Loucy (cell line): Measurements from ENCODE around the gene SLC2A4RG.

ENCODE experiments used
- H2AFZ ChIP-seq: fragments of 200-600 bp; sonication (generic); 2 replicates; pipeline ENCODE4 v1.6.0; 2016; ENCODE audit warnings: antibody characterized with exemption, mild to moderate bottlenecking, low read length, moderate library complexity
- H3F3A ChIP-seq: fragments of 200-600 bp; 2 replicates; pipeline ENCODE4 v1.6.0; 2016; ENCODE audit warnings: antibody characterized with exemption, low read depth, mild to moderate bottlenecking
- H3K27me3 ChIP-seq: fragments of 200-600 bp; sonication (generic); 2 replicates; pipeline ENCODE4 v1.6.1; 2014; ENCODE audit warnings: low read length, mild to moderate bottlenecking; ENCODE audit not compliant: insufficient read depth, poor library complexity, severe bottlenecking
- H3K36me3 ChIP-seq: fragments of 200-600 bp; sonication (generic); 2 replicates; pipeline ENCODE4 v1.6.1; 2016; ENCODE audit warnings: low read length; ENCODE audit not compliant: insufficient read depth
- H3K4me1 ChIP-seq: fragments of 200-600 bp; sonication (generic); 2 replicates; pipeline ENCODE4 v1.5.1; 2014; ENCODE audit warnings: low read length, mild to moderate bottlenecking; ENCODE audit not compliant: insufficient read depth, poor library complexity, severe bottlenecking
- H3K4me2 ChIP-seq: fragments of 200-600 bp; sonication (generic); 2 replicates; pipeline ENCODE4 v1.6.0; 2014; ENCODE audit warnings: antibody characterized with exemption, low read length, low read depth, mild to moderate bottlenecking; ENCODE audit not compliant: poor library complexity, severe bottlenecking
- H3K4me3 ChIP-seq: fragments of 200-600 bp; sonication (generic); 2 replicates; pipeline ENCODE4 v1.5.1; 2014; ENCODE audit warnings: low read length, mild to moderate bottlenecking, mixed read lengths; ENCODE audit not compliant: poor library complexity, severe bottlenecking
- H3K79me2 ChIP-seq: fragments of 200-600 bp; sonication (generic); 2 replicates; pipeline ENCODE4 v1.6.1; 2014; ENCODE audit warnings: low read length; ENCODE audit not compliant: insufficient read depth
- H3K9ac ChIP-seq: fragments of 200-600 bp; sonication (generic); 2 replicates; pipeline ENCODE4 v1.6.0; 2014; ENCODE audit warnings: mild to moderate bottlenecking, low read depth, low read length, moderate library complexity; ENCODE audit not compliant: poor library complexity, severe bottlenecking
- H3K9me2 ChIP-seq: fragments of 200-600 bp; sonication (generic); replicated peaks from 2 replicates; pipeline ENCODE4 v1.6.1; 2016; ENCODE audit warnings: low read depth, low read length, mixed read lengths
- H3K9me3 ChIP-seq: fragments of 200-600 bp; sonication (generic); 2 replicates; pipeline ENCODE4 v1.6.1; 2014; ENCODE audit warnings: mild to moderate bottlenecking, antibody characterized with exemption, low read length, low read depth; ENCODE audit not compliant: insufficient read depth
- H4K20me1 ChIP-seq: fragments of 200-600 bp; sonication (generic); 2 replicates; pipeline ENCODE4 v1.6.0; 2014; ENCODE audit warnings: antibody characterized with exemption, low read length, mild to moderate bottlenecking; ENCODE audit not compliant: insufficient read depth, poor library complexity, severe bottlenecking
- CTCF ChIP-seq: fragments of 200-600 bp; sonication (generic); conservative IDR thresholded peaks from 2 replicates; pipeline ENCODE4 v1.5.1; 2014; ENCODE audit warnings: mild to moderate bottlenecking, antibody characterized with exemption, low read length
- EZH2phosphoT487 ChIP-seq: fragments of 200-600 bp; IDR thresholded peaks from 2 replicates; pipeline ENCODE4 v1.6.1; 2018; ENCODE audit warnings: antibody characterized with exemption, mild to moderate bottlenecking, moderate library complexity, borderline replicate concordance

SLC2A4RG gene

GRCh38 chr20:63778034-63778752, 38.6 kb downstream of the SLC2A4RG start:
- Histone ChIP-seq H2AFZ (no peak overlapping the region), H3K9me3 (no peaks in the 10 kb centered on the region), H3K4me2 (no peak overlapping the region), H3K4me1 (no peaks in the 10 kb centered on the region), H3K9me2 (no peaks in the 10 kb centered on the region), H4K20me1 (no peaks in the 10 kb centered on the region), H3K79me2 (no peaks in the 10 kb centered on the region), H3K9ac (no peak overlapping the region), H3K27me3 (no peaks in the 10 kb centered on the region), H3K36me3 (no peaks in the 10 kb centered on the region), H3K4me3 (no peak overlapping the region), H3F3A (no peaks in the 10 kb centered on the region)
- TF ChIP-seq CTCF (no peak), EZH2phosphoT487 (no peak)

GRCh38 chr20:63778857-63779256, 39.3 kb downstream of the SLC2A4RG start:
- Histone ChIP-seq H3K27me3 (no peaks in the 10 kb centered on the region), H3K9ac (no peak overlapping the region), H4K20me1 (no peaks in the 10 kb centered on the region), H3K9me2 (no peaks in the 10 kb centered on the region), H3K36me3 (no peaks in the 10 kb centered on the region), H3F3A (no peaks in the 10 kb centered on the region), H3K4me1 (no peaks in the 10 kb centered on the region), H3K4me3 (no peak overlapping the region), H3K79me2 (no peaks in the 10 kb centered on the region), H2AFZ (no peak overlapping the region), H3K9me3 (no peaks in the 10 kb centered on the region), H3K4me2 (no peak overlapping the region)
- no peak; the same call in 1 of the 2 replicates for TF ChIP-seq CTCF
- TF ChIP-seq EZH2phosphoT487: no peak

- no peak overlapping the region for H3K4me3 ChIP-seq
- no peak overlapping the region for H3K9ac ChIP-seq
- H3K9me2 ChIP-seq: no peaks in the 10 kb centered on the region
- TF ChIP-seq CTCF (no peak), EZH2phosphoT487 (no peak)
- no peaks in the 10 kb centered on the region for H4K20me1 ChIP-seq
- no peaks in the 10 kb centered on the region for H3F3A ChIP-seq
- no peaks in the 10 kb centered on the region for H3K9me3 ChIP-seq
- H3K4me2 ChIP-seq: no peak overlapping the region
- H3K4me1 ChIP-seq: no peaks in the 10 kb centered on the region
- H3K27me3 ChIP-seq: no peaks in the 10 kb centered on the region
- no peaks in the 10 kb centered on the region for H3K36me3 ChIP-seq
- H3K79me2 ChIP-seq: no peaks in the 10 kb centered on the region
- no peak overlapping the region for H2AFZ ChIP-seq
These were observed 41.6 kb downstream of the SLC2A4RG start for GRCh38 chr20:63781181-63781580.
